Measurements from ENCODE around the gene C1orf210. TPM values are rescaled to one million over a fixed set of nuclear protein-coding genes. Genes with fewer than 3 reads are reported as not detected.

The C1orf210 gene
- total RNA-seq, 2 experiments from 2014 or later: not detected

- H3K9me3 Mint-ChIP-seq: no peaks in the 10 kb centered on the region
- no peak overlapping the region for H3K27ac Mint-ChIP-seq
- POLR2A ChIA-PET: no interaction called here
- no peaks in the 10 kb centered on the region for H3K27me3 Mint-ChIP-seq
- no peak overlapping the region for H3K4me3 Mint-ChIP-seq
- Histone ChIP-seq H3K27me3 (ENCODE audit: control insufficient read depth in 1 of 2, insufficient read depth in 2 of 2, low read length in 2 of 2) (no peaks in the 10 kb centered on the region), H3K9me3 (ENCODE audit: control insufficient read depth in 1 of 2, insufficient read depth in 1 of 2, low read length in 2 of 2) (no peaks in the 10 kb centered on the region), H3K4me1 (ENCODE audit: insufficient read depth, low read length) (no peaks in the 10 kb centered on the region), H3K4me3 (ENCODE audit: low read length) (no peak overlapping the region), H3K27ac (ENCODE audit: low read depth in 1 of 2, low read length in 2 of 2) (no peak overlapping the region), H3K36me3 (ENCODE audit: insufficient read depth, low read length) (no peaks in the 10 kb centered on the region)
- intact Hi-C loops (cut with DNase I, micrococcal nuclease): no loop called here
- DNase-seq: no peak
- CTCF ChIA-PET: no interaction called here
- TF ChIP-seq, protein P1, sequence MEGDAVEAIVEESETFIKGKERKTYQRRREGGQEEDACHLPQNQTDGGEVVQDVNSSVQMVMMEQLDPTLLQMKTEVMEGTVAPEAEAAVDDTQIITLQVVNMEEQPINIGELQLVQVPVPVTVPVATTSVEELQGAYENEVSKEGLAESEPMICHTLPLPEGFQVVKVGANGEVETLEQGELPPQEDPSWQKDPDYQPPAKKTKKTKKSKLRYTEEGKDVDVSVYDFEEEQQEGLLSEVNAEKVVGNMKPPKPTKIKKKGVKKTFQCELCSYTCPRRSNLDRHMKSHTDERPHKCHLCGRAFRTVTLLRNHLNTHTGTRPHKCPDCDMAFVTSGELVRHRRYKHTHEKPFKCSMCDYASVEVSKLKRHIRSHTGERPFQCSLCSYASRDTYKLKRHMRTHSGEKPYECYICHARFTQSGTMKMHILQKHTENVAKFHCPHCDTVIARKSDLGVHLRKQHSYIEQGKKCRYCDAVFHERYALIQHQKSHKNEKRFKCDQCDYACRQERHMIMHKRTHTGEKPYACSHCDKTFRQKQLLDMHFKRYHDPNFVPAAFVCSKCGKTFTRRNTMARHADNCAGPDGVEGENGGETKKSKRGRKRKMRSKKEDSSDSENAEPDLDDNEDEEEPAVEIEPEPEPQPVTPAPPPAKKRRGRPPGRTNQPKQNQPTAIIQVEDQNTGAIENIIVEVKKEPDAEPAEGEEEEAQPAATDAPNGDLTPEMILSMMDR (IDR thresholded peaks at IDR 0.05): no peak
- no peaks in the 10 kb centered on the region for H3K36me3 Mint-ChIP-seq (ENCODE audit: low read depth)
- H3K4me1 Mint-ChIP-seq (ENCODE audit: low read depth): no peaks in the 10 kb centered on the region
- no peak for ATAC-seq (ENCODE audit: poor library complexity)
These were observed 24.1 kb upstream of the C1orf210 start for GRCh38 chr1:43309405-43310025.

- TF ChIP-seq, protein P1 (IDR thresholded peaks at IDR 0.05): no peak
- no peak for DNase-seq
- no peak overlapping the region for H3K27ac Mint-ChIP-seq
- H3K36me3 Mint-ChIP-seq (ENCODE audit: low read depth): no peaks in the 10 kb centered on the region
- intact Hi-C loops (cut with DNase I, micrococcal nuclease): no loop called here
- no peak overlapping the region for H3K4me3 Mint-ChIP-seq
- no peak for ATAC-seq (ENCODE audit: poor library complexity)
- CTCF ChIA-PET: no interaction called here
- Histone ChIP-seq H3K9me3 (ENCODE audit: control insufficient read depth in 1 of 2, insufficient read depth in 1 of 2, low read length in 2 of 2) (no peaks in the 10 kb centered on the region), H3K27me3 (ENCODE audit: control insufficient read depth in 1 of 2, insufficient read depth in 2 of 2, low read length in 2 of 2) (no peaks in the 10 kb centered on the region), H3K36me3 (ENCODE audit: insufficient read depth, low read length) (no peaks in the 10 kb centered on the region), H3K4me1 (ENCODE audit: insufficient read depth, low read length) (no peaks in the 10 kb centered on the region), H3K27ac (ENCODE audit: low read depth in 1 of 2, low read length in 2 of 2) (no peak overlapping the region), H3K4me3 (ENCODE audit: low read length) (no peak overlapping the region)
- no peaks in the 10 kb centered on the region for H3K27me3 Mint-ChIP-seq
- POLR2A ChIA-PET: no interaction called here
- no peaks in the 10 kb centered on the region for H3K4me1 Mint-ChIP-seq (ENCODE audit: low read depth)
- no peaks in the 10 kb centered on the region for H3K9me3 Mint-ChIP-seq
These were observed 23.4 kb upstream of the C1orf210 start for GRCh38 chr1:43308635-43309404.

DNA sequence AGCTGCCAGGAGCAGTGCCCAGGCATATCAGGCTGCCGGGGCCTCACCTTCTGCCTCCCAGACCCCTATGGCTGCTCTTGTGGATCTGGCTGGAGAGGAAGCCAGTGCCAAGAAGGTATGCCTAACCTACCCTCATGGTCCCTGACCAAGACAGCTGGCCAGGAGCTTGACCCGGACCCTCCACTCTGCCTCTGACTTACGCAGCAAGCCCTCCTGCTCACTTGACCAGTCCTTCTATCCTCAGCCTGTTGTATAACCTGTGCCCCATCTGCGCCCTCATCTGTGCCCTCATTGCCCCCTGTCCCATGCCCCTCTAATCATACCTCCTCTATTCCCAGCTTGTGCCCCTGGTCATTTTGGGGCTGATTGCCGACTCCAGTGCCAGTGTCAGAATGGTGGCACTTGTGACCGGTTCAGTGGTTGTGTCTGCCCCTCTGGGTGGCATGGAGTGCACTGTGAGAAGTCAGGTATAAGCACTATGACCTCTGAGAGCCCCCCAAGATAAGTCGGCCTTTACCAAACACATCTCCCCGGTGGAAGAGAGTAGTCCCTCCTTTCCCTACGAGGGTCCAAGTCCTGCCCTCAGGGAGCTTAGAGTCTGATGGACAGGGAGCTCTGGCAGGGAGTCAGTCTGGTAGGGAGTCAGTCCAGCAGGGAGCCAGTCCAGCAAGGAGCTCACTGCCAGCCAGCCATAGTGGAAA is 22.2 kb upstream of the C1orf210 start:
- POLR2A ChIA-PET: no interaction called here
- H3K9me3 Mint-ChIP-seq: no peaks in the 10 kb centered on the region
- H3K4me3 Mint-ChIP-seq: no peak overlapping the region
- intact Hi-C loops (cut with DNase I, micrococcal nuclease): no loop called here
- H3K36me3 Mint-ChIP-seq (ENCODE audit: low read depth): no peaks in the 10 kb centered on the region
- no peak for ATAC-seq (ENCODE audit: poor library complexity)
- Histone ChIP-seq H3K4me3 (ENCODE audit: low read length) (no peak overlapping the region), H3K27ac (ENCODE audit: low read depth in 1 of 2, low read length in 2 of 2) (no peak overlapping the region), H3K27me3 (ENCODE audit: control insufficient read depth in 1 of 2, insufficient read depth in 2 of 2, low read length in 2 of 2) (no peaks in the 10 kb centered on the region), H3K36me3 (ENCODE audit: insufficient read depth, low read length) (no peaks in the 10 kb centered on the region), H3K9me3 (ENCODE audit: control insufficient read depth in 1 of 2, insufficient read depth in 1 of 2, low read length in 2 of 2) (no peaks in the 10 kb centered on the region), H3K4me1 (ENCODE audit: insufficient read depth, low read length) (no peaks in the 10 kb centered on the region)
- no peak for DNase-seq
- no peaks in the 10 kb centered on the region for H3K4me1 Mint-ChIP-seq (ENCODE audit: low read depth)
- CTCF ChIA-PET: no interaction called here
- TF ChIP-seq, protein P1 (IDR thresholded peaks at IDR 0.05): no peak
- H3K27me3 Mint-ChIP-seq: no peaks in the 10 kb centered on the region
- no peak overlapping the region for H3K27ac Mint-ChIP-seq

All from CD4-positive, alpha-beta T cell (primary cell).